VCaP (cell line): Measurements from ENCODE around the gene GPHB5.
"Not testable (repeated sequence)": the region's sequence is repeated elsewhere in the genome, so short reads cannot be mapped to it uniquely, and the experiment has no call there.

Experiments used
- H3K27ac ChIP-seq: fragments of 450-650 bp; 2 replicates; pipeline ENCODE4 v1.5.1; 2017
- TF ChIP-seq, protein P1 (sequence below): fragments of 450-650 bp; conservative IDR thresholded peaks from 2 replicates; pipeline ENCODE4 v1.5.1; 2017; ENCODE audit warnings: mild to moderate bottlenecking, moderate library complexity

GPHB5 gene

DNA sequence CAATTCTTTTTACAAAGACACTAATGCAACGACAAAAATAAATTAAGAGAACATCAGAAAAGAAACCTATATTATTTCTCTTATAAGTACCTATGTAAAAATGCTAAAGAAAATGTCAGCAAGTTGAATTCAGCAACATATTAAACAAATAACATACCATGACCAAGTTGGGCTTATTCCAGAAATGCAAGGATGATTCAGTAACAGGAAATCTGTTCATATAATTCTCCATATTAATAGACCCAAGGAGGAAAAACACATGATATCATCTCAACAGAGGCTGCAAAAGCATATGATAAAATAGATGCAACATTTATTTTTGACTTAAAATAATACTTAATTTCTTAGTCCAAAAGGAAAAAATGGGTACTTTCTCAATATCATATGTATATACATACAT lies 25.1 kb upstream of the GPHB5 start:
- no peak overlapping the region for H3K27ac ChIP-seq
- TF ChIP-seq, protein P1, sequence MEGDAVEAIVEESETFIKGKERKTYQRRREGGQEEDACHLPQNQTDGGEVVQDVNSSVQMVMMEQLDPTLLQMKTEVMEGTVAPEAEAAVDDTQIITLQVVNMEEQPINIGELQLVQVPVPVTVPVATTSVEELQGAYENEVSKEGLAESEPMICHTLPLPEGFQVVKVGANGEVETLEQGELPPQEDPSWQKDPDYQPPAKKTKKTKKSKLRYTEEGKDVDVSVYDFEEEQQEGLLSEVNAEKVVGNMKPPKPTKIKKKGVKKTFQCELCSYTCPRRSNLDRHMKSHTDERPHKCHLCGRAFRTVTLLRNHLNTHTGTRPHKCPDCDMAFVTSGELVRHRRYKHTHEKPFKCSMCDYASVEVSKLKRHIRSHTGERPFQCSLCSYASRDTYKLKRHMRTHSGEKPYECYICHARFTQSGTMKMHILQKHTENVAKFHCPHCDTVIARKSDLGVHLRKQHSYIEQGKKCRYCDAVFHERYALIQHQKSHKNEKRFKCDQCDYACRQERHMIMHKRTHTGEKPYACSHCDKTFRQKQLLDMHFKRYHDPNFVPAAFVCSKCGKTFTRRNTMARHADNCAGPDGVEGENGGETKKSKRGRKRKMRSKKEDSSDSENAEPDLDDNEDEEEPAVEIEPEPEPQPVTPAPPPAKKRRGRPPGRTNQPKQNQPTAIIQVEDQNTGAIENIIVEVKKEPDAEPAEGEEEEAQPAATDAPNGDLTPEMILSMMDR = no peak

DNA sequence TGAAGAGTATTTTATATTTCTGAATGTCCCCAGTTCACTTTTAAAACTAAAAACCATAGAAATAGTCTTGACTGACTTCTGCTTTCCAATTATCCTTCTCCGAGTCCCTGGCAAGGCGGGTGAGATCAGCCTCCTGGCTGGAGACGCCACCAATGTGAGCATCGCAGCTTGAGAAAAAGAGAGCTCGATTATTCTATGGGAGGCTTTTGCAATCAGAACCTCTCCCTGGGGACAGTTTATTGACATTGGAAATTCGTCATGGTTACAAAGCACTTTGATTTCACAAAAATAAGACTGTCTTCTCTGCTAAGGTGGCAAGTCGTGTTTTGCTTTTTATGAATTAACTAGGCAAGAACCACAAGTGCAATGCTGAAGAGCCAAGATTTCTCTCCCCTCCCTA lies 23.6 kb upstream of the GPHB5 start:
- TF ChIP-seq, protein P1 = no peak
- no peak overlapping the region for H3K27ac ChIP-seq

DNA sequence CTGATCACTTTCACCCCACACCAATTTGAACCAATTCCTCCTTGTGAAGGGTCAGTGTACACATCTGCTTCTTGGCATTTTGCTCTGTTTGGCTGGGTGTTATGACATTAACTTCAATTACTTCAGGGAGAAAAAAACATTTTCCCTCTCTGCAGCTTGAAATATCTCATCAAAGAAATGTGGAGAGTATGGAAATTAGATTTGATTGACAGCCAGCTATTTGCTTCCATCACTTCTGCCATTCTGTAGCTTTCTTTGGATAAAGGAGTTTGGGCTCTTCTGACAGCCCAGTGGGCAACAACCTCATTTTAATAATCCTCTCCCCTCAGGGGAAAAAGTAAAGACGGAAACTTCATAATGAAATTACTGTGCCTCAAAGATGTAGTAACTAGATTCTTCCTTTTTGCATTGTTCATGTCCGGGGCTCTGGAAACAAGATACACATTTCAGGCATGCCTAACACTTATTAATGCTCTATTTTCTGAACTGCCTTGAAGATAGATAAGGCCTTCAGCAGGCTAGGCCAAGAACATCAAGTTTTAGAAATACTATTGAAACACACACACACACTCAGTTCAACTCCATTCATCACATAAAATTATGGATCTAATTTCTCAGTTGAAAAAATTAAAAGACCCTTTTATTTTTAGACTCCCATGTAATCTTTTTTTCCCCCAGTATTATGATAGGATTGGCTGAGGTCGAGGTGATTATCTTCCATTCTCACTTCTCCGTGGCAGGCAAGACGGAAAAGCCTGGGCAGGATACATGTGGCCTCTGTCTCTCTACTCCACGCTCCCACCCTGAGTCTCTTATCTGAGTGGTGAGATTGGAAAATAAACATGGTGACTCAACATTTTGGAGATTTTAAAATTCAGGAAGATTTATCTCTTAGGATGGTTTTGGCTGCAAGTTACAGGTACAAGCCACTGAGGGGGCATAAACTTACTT lies 10.3 kb upstream of the GPHB5 start:
- TF ChIP-seq, protein P1 = no peak

DNA sequence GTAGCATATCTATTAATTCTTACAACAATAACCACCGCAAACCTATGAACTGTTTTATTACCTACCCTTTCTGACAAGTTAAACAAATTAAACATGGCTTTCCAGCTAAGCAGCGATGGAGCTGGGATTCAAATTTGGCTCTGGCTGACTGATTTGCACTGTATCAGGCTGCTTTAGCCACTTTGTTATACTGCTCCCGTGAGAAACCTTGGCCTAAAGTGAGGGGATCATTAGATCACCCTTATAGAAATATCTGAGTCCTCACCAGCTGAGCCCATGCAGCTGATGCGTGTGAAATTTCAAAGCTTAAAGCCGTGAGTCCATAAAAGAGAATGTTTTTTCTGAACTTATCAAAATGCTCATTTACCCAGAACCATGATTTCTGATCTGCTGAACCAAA lies 8.1 kb upstream of the GPHB5 start:
- TF ChIP-seq, protein P1 = no peak
- H3K27ac ChIP-seq = no peak overlapping the region

More for the DNA sequence above, 10.3 kb upstream of the GPHB5 start:
- no peak overlapping the region for H3K27ac ChIP-seq

DNA sequence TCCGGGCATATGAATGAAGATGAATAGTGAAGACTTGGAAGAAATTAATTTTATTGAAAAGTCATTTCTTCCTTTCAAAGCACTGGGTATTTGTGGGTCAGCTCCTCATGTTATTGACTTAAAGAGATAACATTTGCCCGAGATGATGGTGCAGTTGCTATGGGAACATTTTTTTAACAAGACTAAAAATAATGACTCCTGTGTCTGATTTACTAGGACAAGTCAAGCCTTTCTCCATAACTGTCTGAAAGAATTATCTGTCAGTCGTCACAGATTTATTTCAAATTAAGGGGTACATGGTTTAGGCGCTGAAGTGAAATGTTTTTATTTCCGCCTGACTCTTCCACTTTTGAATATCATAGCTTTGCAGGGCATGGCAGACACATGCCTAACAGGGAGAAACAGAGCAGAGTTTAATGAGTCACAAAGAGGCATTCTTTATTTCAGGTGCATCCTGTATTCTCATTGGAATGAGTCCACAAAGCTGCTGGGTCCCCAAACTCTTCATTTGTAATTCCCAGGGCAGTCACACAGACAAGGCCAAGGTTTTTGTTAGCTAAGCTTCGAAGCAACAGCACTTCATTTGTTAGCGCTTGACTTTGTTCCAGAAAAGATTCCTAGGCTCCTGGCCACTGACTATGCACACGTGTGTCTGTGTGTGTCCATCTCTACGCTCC lies 4.3 kb upstream of the GPHB5 start:
- TF ChIP-seq, protein P1 = no peak
- no peak overlapping the region for H3K27ac ChIP-seq

DNA sequence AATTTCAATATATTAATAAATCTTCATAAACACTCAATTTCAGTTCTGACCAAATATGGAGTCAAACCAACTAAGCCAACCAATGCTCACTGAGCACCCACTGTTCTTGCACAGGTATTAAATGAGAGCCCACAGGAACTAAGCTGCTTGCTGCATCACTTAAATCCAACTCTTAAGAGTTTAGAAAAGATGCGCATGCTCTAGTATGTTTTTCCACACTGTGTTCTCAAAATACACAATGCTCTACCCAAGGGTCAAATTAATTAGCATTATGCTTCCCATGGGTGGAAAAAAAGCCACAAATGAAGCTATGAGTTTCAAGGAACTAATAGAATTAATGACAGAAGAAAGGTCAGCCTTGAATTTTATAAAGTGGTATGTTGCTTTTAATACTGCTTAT lies 3.7 kb upstream of the GPHB5 start:
- TF ChIP-seq, protein P1 = no peak
- no peak overlapping the region for H3K27ac ChIP-seq

DNA sequence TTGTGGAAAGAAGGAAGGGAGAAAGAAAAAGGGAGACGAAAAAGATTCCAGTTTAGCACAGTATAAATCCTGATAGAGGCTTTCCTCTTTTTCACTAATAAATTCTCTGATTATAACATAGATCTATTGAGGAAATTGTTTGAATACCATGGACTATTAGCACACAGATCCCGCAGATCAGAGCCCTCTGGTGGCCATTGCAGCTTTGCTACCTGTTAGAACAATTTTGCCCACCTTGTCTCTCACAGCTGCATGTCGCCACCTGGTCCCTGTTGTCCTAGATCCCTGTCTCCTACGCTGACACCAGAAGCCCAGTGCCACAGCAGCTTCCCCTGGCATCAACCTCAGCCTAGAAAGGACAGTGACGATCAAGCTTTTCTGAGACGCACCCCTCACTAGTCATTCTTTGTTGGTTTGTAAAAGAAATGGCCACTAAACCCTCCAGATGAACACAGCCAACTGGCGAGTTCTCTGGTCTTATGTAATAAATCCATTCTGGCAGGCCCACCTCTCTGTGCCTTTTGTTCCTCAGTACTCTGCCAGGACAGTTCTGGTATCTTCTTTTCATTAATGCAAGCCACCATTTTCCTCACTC lies 9.9 kb downstream of the GPHB5 start:
- TF ChIP-seq, protein P1 = peak; percentile 86
- H3K27ac ChIP-seq = no peak overlapping the region

DNA sequence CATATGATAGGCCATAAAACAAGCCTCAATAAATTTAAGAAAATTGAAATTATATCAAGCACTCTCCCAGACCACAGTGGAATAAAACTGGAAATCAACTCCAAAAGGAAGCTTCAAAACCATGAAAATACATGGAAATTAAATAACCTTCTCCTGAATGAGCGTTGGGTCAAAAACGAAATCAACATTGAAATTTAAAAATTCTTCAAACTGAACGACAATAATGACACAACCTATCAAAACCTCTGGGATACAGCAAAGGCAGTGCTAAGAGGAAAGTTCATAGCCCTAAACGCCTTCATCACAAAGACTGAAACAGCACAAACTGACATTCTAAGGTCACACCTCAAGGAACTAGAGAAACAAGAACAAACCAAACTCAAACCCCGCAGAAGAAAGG lies 14.3 kb downstream of the GPHB5 start:
- not testable (repeated sequence) for H3K27ac ChIP-seq
